ENCODE data around the gene PLEKHA1. TPM values are rescaled to one million over a fixed set of nuclear protein-coding genes. Genes with fewer than 3 reads are reported as not detected.

The PLEKHA1 gene
- polyA plus RNA-seq, 4 donors: 37.4 to 102 (median 96.2) TPM

GRCh38 chr10:122420624-122421007 is 46.1 kb downstream of the PLEKHA1 start:
- DNase-seq (ENCODE audit: low read depth in 4 of 4, low spot score in 3 of 4): no peak

- no peak for DNase-seq (ENCODE audit: low read depth in 4 of 4, low spot score in 3 of 4)
Observed at GRCh38 chr10:122421054-122421625, 46.6 kb downstream of the PLEKHA1 start.

DNA sequence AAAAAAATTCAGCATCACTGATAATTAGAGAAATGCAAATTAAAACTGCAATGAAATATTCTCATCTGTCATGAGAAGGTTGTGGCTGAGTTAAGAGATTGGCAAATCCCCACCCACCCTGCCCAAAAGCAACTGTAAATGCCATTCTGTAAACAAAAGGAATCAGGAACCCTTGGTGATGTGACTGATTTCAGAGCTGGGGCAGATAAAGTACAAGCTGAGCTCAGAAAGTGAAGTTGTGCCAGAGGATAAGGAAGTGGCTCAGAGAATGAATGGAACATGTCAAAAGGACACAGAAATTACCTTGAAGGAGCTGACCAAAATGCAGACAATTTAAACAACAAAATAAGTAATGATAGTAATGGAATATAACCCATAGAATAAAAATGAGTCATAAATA is 47.2 kb downstream of the PLEKHA1 start:
- DNase-seq (ENCODE audit: low read depth in 4 of 4, low spot score in 3 of 4): no peak

GRCh38 chr10:122422266-122422989 is 47.9 kb downstream of the PLEKHA1 start:
- DNase-seq (ENCODE audit: low read depth in 4 of 4, low spot score in 3 of 4): no peak

DNA sequence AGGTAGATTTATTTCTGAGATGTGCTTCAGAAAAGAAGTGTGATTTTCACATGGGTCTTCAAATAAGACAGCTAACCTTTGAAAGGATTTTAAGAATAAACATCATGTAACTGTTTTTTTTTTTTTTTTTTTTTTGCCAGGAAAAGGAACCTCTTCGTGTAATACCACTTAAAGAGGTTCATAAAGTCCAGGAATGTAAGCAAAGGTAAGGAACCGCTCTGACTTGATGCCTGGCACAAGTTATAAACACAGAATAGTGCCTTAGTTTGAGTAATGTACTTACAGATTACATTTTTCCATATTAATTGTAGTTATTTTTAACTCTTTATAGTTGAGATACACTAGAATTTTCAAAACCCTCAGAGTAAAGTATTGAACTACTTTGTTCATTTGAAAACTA is 49.6 kb downstream of the PLEKHA1 start:
- DNase-seq (ENCODE audit: low read depth in 4 of 4, low spot score in 3 of 4): no peak

DNA sequence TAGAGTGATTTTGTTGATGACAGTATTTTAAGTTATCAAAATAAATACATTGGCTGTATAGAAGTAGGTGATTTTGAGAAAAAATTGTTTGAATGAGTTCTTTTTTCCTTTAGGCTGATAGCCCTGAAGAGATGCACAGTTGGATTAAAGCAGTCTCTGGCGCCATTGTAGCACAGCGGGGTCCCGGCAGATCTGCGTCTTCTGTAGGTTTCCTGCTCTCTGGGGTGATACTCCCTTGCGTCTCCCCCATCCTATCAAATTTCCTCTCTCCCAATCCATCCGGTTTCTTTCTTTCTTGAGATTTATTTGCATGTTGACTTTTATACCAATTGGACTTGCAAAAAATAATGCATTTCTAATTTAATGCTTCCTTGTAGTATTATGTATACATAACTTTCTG is 52.3 kb downstream of the PLEKHA1 start:
- DNase-seq (ENCODE audit: low read depth in 4 of 4, low spot score in 3 of 4): no peak

- no peak for DNase-seq (ENCODE audit: low read depth in 4 of 4, low spot score in 3 of 4)
Observed at GRCh38 chr10:122427280-122427679, 52.8 kb downstream of the PLEKHA1 start.

GRCh38 chr10:122435212-122435827 is 60.8 kb downstream of the PLEKHA1 start:
- peak in 2 of 4 donors; percentile 5 to 27 for DNase-seq (ENCODE audit: low read depth in 4 of 4, low spot score in 3 of 4)

- DNase-seq (ENCODE audit: low read depth in 4 of 4, low spot score in 3 of 4): no peak
Observed at GRCh38 chr10:122441961-122442360, 67.5 kb downstream of the PLEKHA1 start.

- DNase-seq (ENCODE audit: low read depth in 4 of 4, low spot score in 3 of 4): no peak
Observed at GRCh38 chr10:122445469-122445868, 71.0 kb downstream of the PLEKHA1 start.

DNA sequence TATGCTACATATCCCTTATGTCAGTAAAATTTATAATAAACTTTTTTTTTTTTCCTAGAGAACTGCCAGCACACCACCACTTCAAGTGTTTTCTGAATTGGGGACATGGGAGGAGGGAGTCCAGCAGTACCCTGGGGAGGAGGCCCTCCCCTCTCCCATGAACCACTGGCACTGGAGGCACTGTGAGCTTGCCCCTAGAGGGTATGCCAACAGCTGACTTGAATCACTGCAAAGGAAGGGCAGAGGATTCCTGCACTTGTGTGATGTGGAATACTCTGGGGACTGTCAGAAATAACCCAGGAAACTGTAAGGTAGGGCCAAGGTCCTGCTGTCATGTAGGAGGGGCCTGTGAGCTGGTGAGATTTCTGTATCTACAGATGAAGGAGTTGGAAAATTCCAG is 71.4 kb downstream of the PLEKHA1 start:
- no peak for DNase-seq (ENCODE audit: low read depth in 4 of 4, low spot score in 3 of 4)

DNA sequence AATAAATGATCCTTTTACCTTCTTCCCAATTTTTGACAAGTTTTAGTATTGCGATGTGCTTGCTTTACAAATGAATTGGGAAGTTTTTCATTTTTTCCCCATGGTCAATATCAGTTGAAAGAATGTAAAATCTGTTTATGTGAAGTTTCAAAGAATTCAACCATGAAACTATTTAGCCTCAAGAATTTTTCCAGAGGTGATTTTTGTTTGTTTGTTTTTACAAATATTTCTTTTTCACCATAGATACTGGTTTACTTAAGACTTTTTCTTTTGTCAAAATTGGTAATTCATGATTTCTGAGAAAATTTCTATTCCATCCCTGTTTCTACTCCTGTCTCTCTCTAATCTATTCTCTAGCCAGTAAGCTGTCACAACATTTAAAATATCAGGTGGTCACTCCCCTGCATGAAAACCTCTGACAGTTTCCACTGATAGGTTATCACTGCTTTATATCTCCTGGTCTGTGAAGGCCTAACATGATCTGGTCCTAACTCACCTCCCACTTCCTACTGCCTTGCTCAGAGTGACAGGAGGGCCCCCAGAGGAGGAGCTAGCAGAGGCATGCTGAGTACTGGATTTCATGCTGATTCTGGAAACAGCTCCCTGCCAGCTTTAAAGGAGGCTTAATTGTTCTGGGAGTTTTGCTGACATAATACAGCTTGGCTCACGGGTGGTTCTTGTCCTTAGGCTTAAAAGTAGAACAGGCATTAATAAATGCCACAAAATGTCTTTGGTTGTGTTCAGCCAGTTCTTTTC is 72.3 kb downstream of the PLEKHA1 start:
- DNase-seq (ENCODE audit: low read depth in 4 of 4, low spot score in 3 of 4): no peak

- no peak for DNase-seq (ENCODE audit: low read depth in 4 of 4, low spot score in 3 of 4)
Observed at GRCh38 chr10:122448600-122448999, 74.1 kb downstream of the PLEKHA1 start.

DNA sequence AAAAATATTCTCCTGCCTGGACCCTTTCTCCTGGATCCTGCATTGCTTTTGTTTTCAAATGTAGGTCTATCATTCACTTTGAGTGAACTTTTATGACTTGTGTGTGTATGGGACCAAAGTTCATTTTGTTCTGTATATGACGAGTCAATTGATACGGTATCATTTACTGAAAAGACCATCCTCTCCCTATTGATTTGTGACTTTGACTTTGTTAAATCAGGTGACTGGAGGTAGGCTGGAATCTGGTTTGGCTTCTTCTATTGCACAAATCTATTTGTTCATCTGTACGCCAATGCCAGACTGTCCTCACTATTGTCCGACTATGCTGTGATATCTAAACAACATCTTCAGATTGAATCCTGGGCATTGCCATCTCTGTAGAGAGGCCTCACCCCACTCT is 74.6 kb downstream of the PLEKHA1 start:
- no peak for DNase-seq (ENCODE audit: low read depth in 4 of 4, low spot score in 3 of 4)

- DNase-seq (ENCODE audit: low read depth in 4 of 4, low spot score in 3 of 4): no peak
Observed at GRCh38 chr10:122450353-122450990, 76.0 kb downstream of the PLEKHA1 start.

DNA sequence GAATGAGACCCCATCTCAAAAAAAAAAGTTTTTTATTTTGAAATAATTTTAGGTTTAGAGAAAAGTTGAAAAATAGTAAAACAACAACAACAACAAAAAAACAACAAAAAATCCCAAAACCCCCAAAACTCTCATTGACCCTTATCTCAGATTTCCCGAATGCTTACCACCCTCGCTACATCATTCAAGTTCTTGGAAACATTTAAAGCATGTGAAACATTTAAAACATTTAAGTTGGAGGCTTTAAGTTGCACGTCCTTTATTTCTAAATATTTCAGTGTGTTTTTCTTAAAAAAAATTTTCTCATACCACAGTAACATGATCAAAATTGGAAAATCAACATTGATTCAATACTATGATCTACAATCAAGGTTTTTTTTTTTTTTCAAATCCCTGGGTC is 79.6 kb downstream of the PLEKHA1 start:
- no peak for DNase-seq (ENCODE audit: low read depth in 4 of 4, low spot score in 3 of 4)

- no peak for DNase-seq (ENCODE audit: low read depth in 4 of 4, low spot score in 3 of 4)
Observed at GRCh38 chr10:122454603-122455080, 80.1 kb downstream of the PLEKHA1 start, which contains the start of gene ARMS2. TSS of gene ARMS2 (plus strand) at chr10:122454653. CDS start at chr10:122454728, 75 bp downstream.

GRCh38 chr10:122455376-122456079 is 81.0 kb downstream of the PLEKHA1 start:
- no peak for DNase-seq (ENCODE audit: low read depth in 4 of 4, low spot score in 3 of 4)

DNA sequence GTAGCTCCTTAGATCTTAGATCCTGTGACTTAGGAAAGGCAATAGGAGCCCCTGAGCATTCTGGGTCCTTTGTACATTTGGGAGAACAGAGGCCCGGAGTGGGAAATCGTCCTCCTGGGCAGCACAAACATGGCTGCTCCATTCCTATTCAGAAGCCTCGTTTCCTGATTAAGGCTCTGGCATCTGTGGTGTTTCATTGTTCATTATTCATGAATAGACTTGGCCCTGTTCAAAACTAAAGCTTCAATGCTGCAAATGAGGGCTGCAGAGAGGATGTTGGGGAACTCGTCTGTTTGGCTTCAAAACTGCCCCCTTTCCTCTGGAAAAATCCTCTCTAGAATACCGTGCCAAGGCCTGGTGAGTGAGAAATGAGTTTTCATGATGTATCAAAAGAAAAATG is 83.4 kb downstream of the PLEKHA1 start:
- DNase-seq (ENCODE audit: low read depth in 4 of 4, low spot score in 3 of 4): no peak

DNA sequence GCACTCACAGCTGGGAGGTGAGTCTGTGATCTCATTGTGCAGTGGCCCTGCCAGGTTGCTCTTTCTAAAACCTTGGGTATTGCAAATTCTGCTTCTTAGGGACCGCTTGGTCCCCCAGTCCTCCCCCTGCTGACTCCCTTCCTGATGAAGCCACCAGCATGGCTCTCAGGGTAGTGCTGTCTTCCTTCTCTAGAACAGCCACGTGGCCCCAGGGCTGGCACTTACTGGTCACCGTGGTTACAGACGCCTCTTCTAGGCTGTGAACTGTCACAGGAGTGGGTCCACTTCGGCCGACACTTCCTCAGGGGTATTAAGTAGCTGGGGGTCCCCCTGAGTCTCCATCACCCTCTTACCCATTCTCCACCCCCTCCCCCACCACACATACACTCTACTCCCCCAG is 84.2 kb downstream of the PLEKHA1 start:
- no peak for DNase-seq (ENCODE audit: low read depth in 4 of 4, low spot score in 3 of 4)
